B cell (primary cell): Measurements from ENCODE around the gene FAHD1.

Experiments
- CTCF ChIP-seq: fragments of 200-600 bp; IDR thresholded peaks from one replicate; pipeline ENCODE4 v1.8.0; 2022; ENCODE audit warnings: antibody characterized with exemption, mild to moderate bottlenecking
- EZH2 ChIP-seq: IDR thresholded peaks from 2 replicates; pipeline ENCODE4 v1.6.1; 2012; ENCODE audit warnings: borderline replicate concordance, low read depth, mild to moderate bottlenecking, moderate library complexity, low read length; ENCODE audit not compliant: insufficient read depth, poor library complexity, severe bottlenecking

- no peak for TF ChIP-seq CTCF
- TF ChIP-seq EZH2, result no peak
Observed at GRCh38 chr16:1807626-1808025, 19.4 kb upstream of the FAHD1 start.
